H1 (cell line): ENCODE data around the gene ASXL1. TPM values are rescaled to one million over a fixed set of nuclear protein-coding genes. Genes with fewer than 3 reads are reported as not detected.

Experiments
- CTCF ChIA-PET: fragments of 300-600 bp; sonication (Branson Sonifier 250); formaldehyde crosslinking; loops from one replicate; lab custom pipeline; 2021; ENCODE audit not compliant: partially characterized antibody; lab: Charles Lee
- POLR2A ChIA-PET: fragments of 300-600 bp; sonication (Branson Sonifier 250); formaldehyde crosslinking; loops from one replicate; lab custom pipeline; 2021; ENCODE audit warnings: inconsistent platforms; ENCODE audit not compliant: partially characterized antibody; lab: Charles Lee
- DNase-seq, 2 experiments: peaks; one replicate each; pipeline versions ENCODE4 v3.0.0 to v3.0.0-alpha.2; 2010 to 2022; ENCODE audit warnings: low spot score in 2 of 2, low read depth in 1 of 2, mixed read lengths in 1 of 2
- FAIRE-seq: peaks from 2 replicates; lab custom pipeline; 2011; peaks lifted over from hg19 to GRCh38; lab: Jason Lieb, UNC
- H2AFZ ChIP-seq: 2 replicates; pipeline ENCODE4 v1.8.1; 2012; ENCODE audit warnings: low read length, inconsistent platforms
- H2AK5ac ChIP-seq: 2 replicates; pipeline ENCODE4 v1.6.1; 2013; ENCODE audit warnings: low read depth, low read length
- H2BK120ac ChIP-seq: replicated peaks from 2 replicates; pipeline ENCODE3; 2013; ENCODE audit warnings: low read depth, low read length, inconsistent platforms
- H2BK12ac ChIP-seq: 2 replicates; pipeline ENCODE4 v1.6.1; 2013; ENCODE audit warnings: low read depth, low read length
- H2BK15ac ChIP-seq: 2 replicates; pipeline ENCODE4 v1.6.1; 2013; ENCODE audit warnings: low read length
- H2BK20ac ChIP-seq: 2 replicates; pipeline ENCODE4 v1.6.1; 2013; ENCODE audit warnings: low read length
- H2BK5ac ChIP-seq: 2 replicates; pipeline ENCODE4 v1.6.1; 2013; ENCODE audit warnings: low read depth, low read length
- H3K14ac ChIP-seq: 2 replicates; pipeline ENCODE4 v1.6.1; 2013; ENCODE audit warnings: inconsistent platforms; ENCODE audit not compliant: insufficient read length
- H3K18ac ChIP-seq: 2 replicates; pipeline ENCODE4 v1.6.1; 2013; ENCODE audit warnings: low read length; ENCODE audit errors: extremely low read depth
- H3K23ac ChIP-seq: 2 replicates; pipeline ENCODE4 v1.6.1; 2013; ENCODE audit warnings: inconsistent platforms; ENCODE audit not compliant: insufficient read length
- H3K23me2 ChIP-seq: 2 replicates; pipeline ENCODE4 v1.6.1; 2013; ENCODE audit warnings: low read depth, low read length
- H3K27ac ChIP-seq: 2 replicates; pipeline ENCODE4 v1.6.1; 2011; ENCODE audit warnings: low read depth, low read length, inconsistent platforms
- H3K27me3 ChIP-seq, 4 experiments: replicated peaks in 1 of 4; 1 replicate in 1 of 4; 2 replicates in 3 of 4; pipeline versions ENCODE4 v1.6.1 to v1.8.1; 2011 to 2013; ENCODE audit warnings: low read length in 3 of 4, mild to moderate bottlenecking in 3 of 4, inconsistent platforms in 2 of 4, mixed read lengths in 2 of 4, moderate library complexity in 1 of 4; ENCODE audit not compliant: control insufficient read depth in 3 of 4, insufficient read depth in 3 of 4; ENCODE audit errors: extremely low read depth in 1 of 4
- H3K36me3 ChIP-seq, 4 experiments: 2 replicates each; pipeline versions ENCODE4 v1.6.1 to v1.8.1; 2011 to 2013; ENCODE audit warnings: mild to moderate bottlenecking in 4 of 4, low read length in 3 of 4, moderate library complexity in 2 of 4, control low read depth in 1 of 4, inconsistent platforms in 1 of 4; ENCODE audit not compliant: insufficient read depth in 4 of 4, control insufficient read depth in 2 of 4
- H3K4ac ChIP-seq: replicated peaks from 2 replicates; pipeline ENCODE3; 2013; ENCODE audit warnings: low read length, low read depth, mixed read lengths, inconsistent platforms; ENCODE audit not compliant: insufficient read length
- H3K4me1 ChIP-seq, 4 experiments: replicated peaks in 1 of 4; 1 replicate in 1 of 4; 2 replicates in 3 of 4; pipeline versions ENCODE4 v1.6.1 to v1.8.1; 2011 to 2013; ENCODE audit warnings: low read length in 3 of 4, inconsistent platforms in 2 of 4, mixed read lengths in 1 of 4; ENCODE audit not compliant: insufficient read depth in 4 of 4, control insufficient read depth in 3 of 4
- H3K4me2 ChIP-seq, 2 experiments: 2 replicates each; pipeline versions ENCODE4 v1.6.1 to v1.8.1; 2011 to 2013; ENCODE audit warnings: low read depth in 2 of 2, low read length in 2 of 2, control low read depth in 1 of 2, inconsistent platforms in 1 of 2, mild to moderate bottlenecking in 1 of 2; ENCODE audit not compliant: insufficient read depth in 1 of 2
- H3K4me3 ChIP-seq, 4 experiments: fragments of 200-600, 300-600 bp in 1 of 4; sonication (generic), shearing (Covaris generic), sonication (Bioruptor Twin) in 1 of 4; 2 replicates each; pipeline versions ENCODE4 v1.5.1 to v1.8.1; 2011 to 2016; ENCODE audit warnings: low read length in 4 of 4, low read depth in 3 of 4, control low read depth in 2 of 4, inconsistent platforms in 2 of 4, mild to moderate bottlenecking in 2 of 4, mixed read lengths in 1 of 4, moderate library complexity in 1 of 4; ENCODE audit not compliant: insufficient read depth in 2 of 4; ENCODE audit errors: extremely low read depth in 1 of 4
- H3K56ac ChIP-seq: replicated peaks from 2 replicates; pipeline ENCODE3; 2013; ENCODE audit warnings: low read depth, mild to moderate bottlenecking, mixed read lengths, low read length, inconsistent platforms; ENCODE audit not compliant: insufficient read length
- H3K79me1 ChIP-seq: 2 replicates; pipeline ENCODE4 v1.6.1; 2013; ENCODE audit warnings: low read depth, low read length, control low read depth
- H3K79me2 ChIP-seq, 2 experiments: 2 replicates each; pipeline versions ENCODE4 v1.6.1 to v1.8.1; 2012 to 2013; ENCODE audit warnings: low read length in 2 of 2, mild to moderate bottlenecking in 2 of 2, inconsistent platforms in 1 of 2; ENCODE audit not compliant: insufficient read depth in 2 of 2, control insufficient read depth in 1 of 2
- H3K9ac ChIP-seq, 4 experiments: replicated peaks in 1 of 4; 1 replicate in 1 of 4; 2 replicates in 3 of 4; pipeline versions ENCODE4 v1.6.1 to v1.8.1; 2011 to 2013; ENCODE audit warnings: low read depth in 3 of 4, low read length in 3 of 4, control low read depth in 2 of 4, mild to moderate bottlenecking in 2 of 4, moderate library complexity in 2 of 4, inconsistent platforms in 1 of 4; ENCODE audit errors: extremely low read depth in 1 of 4
- H3K9me3 ChIP-seq, 2 experiments: 2 replicates each; pipeline versions ENCODE4 v1.6.1 to v1.8.1; 2012 to 2013; ENCODE audit warnings: mild to moderate bottlenecking in 2 of 2, moderate library complexity in 2 of 2, control low read depth in 1 of 2, inconsistent platforms in 1 of 2, low read depth in 1 of 2, low read length in 1 of 2, mixed read lengths in 1 of 2; ENCODE audit not compliant: insufficient read depth in 2 of 2
- H4K20me1 ChIP-seq, 2 experiments: replicated peaks in 1 of 2; 2 replicates each; pipeline versions ENCODE3 to v1.8.1; 2011 to 2013; ENCODE audit warnings: inconsistent platforms in 2 of 2, low read length in 2 of 2, mild to moderate bottlenecking in 1 of 2; ENCODE audit not compliant: insufficient read depth in 2 of 2, control insufficient read depth in 1 of 2
- H4K5ac ChIP-seq: 2 replicates; pipeline ENCODE4 v1.6.1; 2013; ENCODE audit warnings: low read length, low read depth, mixed read lengths, inconsistent platforms; ENCODE audit not compliant: insufficient read length
- H4K8ac ChIP-seq: 2 replicates; pipeline ENCODE4 v1.8.0; 2013; ENCODE audit warnings: mild to moderate bottlenecking, moderate library complexity, low read length, inconsistent platforms; ENCODE audit not compliant: insufficient read depth; ENCODE audit errors: extremely low read depth
- H4K91ac ChIP-seq: replicated peaks from 2 replicates; pipeline ENCODE3; 2013; ENCODE audit warnings: low read length, mixed read lengths, inconsistent platforms; ENCODE audit not compliant: insufficient read length
- ATF3 ChIP-seq: IDR thresholded peaks from 2 replicates; pipeline ENCODE4 v1.6.1; 2011; ENCODE audit warnings: low read depth, mild to moderate bottlenecking, low read length; ENCODE audit not compliant: insufficient read depth
- EP300 ChIP-seq, 2 experiments: IDR thresholded peaks; 1 replicate in 1 of 2; 2 replicates in 1 of 2; pipeline ENCODE4 v1.6.1; 2011 to 2012; ENCODE audit warnings: low read depth in 2 of 2, low read length in 2 of 2, mild to moderate bottlenecking in 2 of 2, borderline replicate concordance in 1 of 2, inconsistent platforms in 1 of 2, moderate library complexity in 1 of 2
- GTF2F1 ChIP-seq: IDR thresholded peaks from 2 replicates; pipeline ENCODE4 v1.6.1; 2012; ENCODE audit warnings: low read depth, low read length, improper control_type of control experiment, borderline replicate concordance
- POU5F1 ChIP-seq: IDR thresholded peaks from 2 replicates; pipeline ENCODE4 v1.6.1; 2011; ENCODE audit warnings: low read depth, mild to moderate bottlenecking, low read length, moderate library complexity
- SIRT6 ChIP-seq: IDR thresholded peaks from one replicate; pipeline ENCODE4 v1.7.1; 2012; ENCODE audit warnings: low read length, inconsistent platforms
- TAF7 ChIP-seq: optimal IDR thresholded peaks from 2 replicates; pipeline ENCODE3; 2011; ENCODE audit warnings: low read depth, mild to moderate bottlenecking, inconsistent platforms, low read length, moderate library complexity, borderline replicate concordance
- ZNF274 ChIP-seq: IDR thresholded peaks from 2 replicates; pipeline ENCODE4 v1.7.0; 2012; ENCODE audit warnings: low read length, borderline replicate concordance; ENCODE audit errors: extremely low read depth
- WGBS, 2 experiments: shearing (Covaris generic) in 1 of 2; methylation state at CpG; one replicate each; pipeline versions ENCODE4 v1.1.6 to v1.1.7; 2013 to 2015; ENCODE audit warnings: low lambda C conversion rate in 2 of 2, mixed read lengths in 2 of 2, inconsistent platforms in 1 of 2, low coverage in 1 of 2, missing lambda C conversion rate in 1 of 2; ENCODE audit not compliant: insufficient replicate concordance in 2 of 2, insufficient coverage in 1 of 2, insufficient read length in 1 of 2; ENCODE audit errors: extremely low coverage in 1 of 2, missing lambda C conversion rate in 1 of 2; 5-methylcytosine and 5-hydroxymethylcytosine counted together
- polyA plus RNA-seq, 7 experiments: library from polyadenylated mRNA; depleted of rRNA in 3 of 7; stranded (reverse) in 5 of 7; unstranded in 2 of 7; fragments of >200 nt in 5 of 7; fragments of 200-250 nt in 2 of 7; gene quantifications; 1 replicate in 5 of 7; 2 replicates in 1 of 7; 4 replicates in 1 of 7; pipeline versions ENCODE4 v1.2.1 to v1.2.3, GENCODE V29; 2011 to 2013; ENCODE audit warnings: missing spikeins in 2 of 7, mixed read lengths in 2 of 7
- total RNA-seq: library from RNA; stranded (reverse); fragmentation: NEBNext Ultra II Directional; extraction: Animal tissue kit (Norgen Biotek cat#: 25700); gene quantifications from 2 replicates; pipeline ENCODE4 v1.2.1, GENCODE V29; 2021

The ASXL1 gene
- total and polyA plus RNA-seq, 2 of the 8 experiments (the other 6 are each of a cell fraction or from before 2014, with no cell fraction given) = 10.6 to 26.5 TPM

- no peak overlapping the region for H3K18ac ChIP-seq
- H3K27me3 ChIP-seq = no peaks in the 10 kb centered on the region
- no peak overlapping the region for H4K8ac ChIP-seq
- no peak for FAIRE-seq
- no peaks in the 10 kb centered on the region for H3K23me2 ChIP-seq
- CTCF ChIA-PET = interaction anchor here (0.6 kb wide), 1 partner anchor 1276 kb away, joined by 3 read pairs; no protein-coding TSS in a partner anchor
- no peak overlapping the region for H3K27ac ChIP-seq
- H3K56ac ChIP-seq = no peak overlapping the region
- no peaks in the 10 kb centered on the region for H3K36me3 ChIP-seq
- H2BK15ac ChIP-seq = no peak overlapping the region
- no peak overlapping the region for H4K91ac ChIP-seq
- H2BK5ac ChIP-seq = no peak overlapping the region
- DNase-seq = no peak
- H3K9me3 ChIP-seq = no peaks in the 10 kb centered on the region
- no peak overlapping the region for H2AK5ac ChIP-seq
- H3K4ac ChIP-seq = no peak overlapping the region
- no peak overlapping the region for H2BK120ac ChIP-seq
- POLR2A ChIA-PET = interaction anchor here (2.1 kb wide), 1 partner anchor 15 kb away, joined by 8 read pairs; the partner anchor contains the start of gene ASXL1
- no peak overlapping the region for H2AFZ ChIP-seq
- no peak overlapping the region for H3K4me2 ChIP-seq
- no peak overlapping the region for H3K14ac ChIP-seq
- H4K5ac ChIP-seq = no peak overlapping the region
- H3K23ac ChIP-seq = no peak overlapping the region
- H3K79me2 ChIP-seq = no peaks in the 10 kb centered on the region
- H3K4me1 ChIP-seq = peaks cover 0 to 11% (median 4%) of the 10 kb centered on the region in 4 experiments; a peak in 2 of 7 replicates
- WGBS, 2 experiments = 87% methylated on average over 3 of the region's 3 CpGs; no CpG with 5 or more reads in 1 of the 2 experiments
- H3K79me1 ChIP-seq = no peaks in the 10 kb centered on the region
- H2BK20ac ChIP-seq = no peak overlapping the region
- no peaks in the 10 kb centered on the region for H4K20me1 ChIP-seq
- H3K9ac ChIP-seq = no peak overlapping the region
- no peak overlapping the region for H2BK12ac ChIP-seq
- no peak overlapping the region for H3K4me3 ChIP-seq
- TF ChIP-seq ZNF274 (no peak), GTF2F1 (no peak), SIRT6 (no peak), EP300 (IDR thresholded peaks at IDR 0.05; ENCODE audit: borderline replicate concordance in 1 of 2, low read depth in 2 of 2, low read length in 2 of 2) (no peak), TAF7 (no peak), POU5F1 (no peak), ATF3 (no peak)
Observed at GRCh38 chr20:32343439-32343838, 14.7 kb upstream of the ASXL1 start.
